ENCODE data around the gene SH3PXD2B.
"Not testable (repeated sequence)": the region's sequence is repeated elsewhere in the genome, so short reads cannot be mapped to it uniquely, and the experiment has no call there.

The SH3PXD2B gene

GRCh38 chr5:172336264-172336663 is 118.1 kb downstream of the SH3PXD2B start:
- H3K9me3 ChIP-seq (ENCODE audit: low read length) = no peaks in the 10 kb centered on the region
- H3K9ac ChIP-seq (ENCODE audit: low read length) = no peak overlapping the region
- H3K27ac ChIP-seq (ENCODE audit: low read depth, low read length) = no peak overlapping the region
- H3K4me3 ChIP-seq (ENCODE audit: low read depth in 1 of 2, low read length in 2 of 2) = no peak overlapping the region
- no peaks in the 10 kb centered on the region for H3K27me3 ChIP-seq (ENCODE audit: control insufficient read depth in 1 of 2, insufficient read depth in 2 of 2, low read length in 2 of 2)
- H3K4me1 ChIP-seq (ENCODE audit: insufficient read depth, low read length) = no peaks in the 10 kb centered on the region
- peaks cover 12% of the 10 kb centered on the region for H3K36me3 ChIP-seq (ENCODE audit: insufficient read depth, low read length)

GRCh38 chr5:172335721-172336120 is 118.6 kb downstream of the SH3PXD2B start:
- Histone ChIP-seq H3K9me3 (ENCODE audit: low read length) (no peaks in the 10 kb centered on the region), H3K9ac (ENCODE audit: low read length) (no peak overlapping the region), H3K36me3 (ENCODE audit: insufficient read depth, low read length) (peaks cover 12% of the 10 kb centered on the region), H3K4me1 (ENCODE audit: insufficient read depth, low read length) (no peaks in the 10 kb centered on the region), H3K27ac (ENCODE audit: low read depth, low read length) (no peak overlapping the region), H3K27me3 (ENCODE audit: control insufficient read depth in 1 of 2, insufficient read depth in 2 of 2, low read length in 2 of 2) (no peaks in the 10 kb centered on the region), H3K4me3 (ENCODE audit: low read depth in 1 of 2, low read length in 2 of 2) (no peak overlapping the region)

- H3K9me3 ChIP-seq (ENCODE audit: low read length) = no peaks in the 10 kb centered on the region
- no peaks in the 10 kb centered on the region for H3K27me3 ChIP-seq (ENCODE audit: control insufficient read depth in 1 of 2, insufficient read depth in 2 of 2, low read length in 2 of 2)
- no peaks in the 10 kb centered on the region for H3K4me1 ChIP-seq (ENCODE audit: insufficient read depth, low read length)
- H3K36me3 ChIP-seq (ENCODE audit: insufficient read depth, low read length) = peaks cover 6% of the 10 kb centered on the region
- H3K27ac ChIP-seq (ENCODE audit: low read depth, low read length) = no peak overlapping the region
- H3K4me3 ChIP-seq (ENCODE audit: low read depth in 1 of 2, low read length in 2 of 2) = no peak overlapping the region
- no peak overlapping the region for H3K9ac ChIP-seq (ENCODE audit: low read length)
Measured at GRCh38 chr5:172334641-172335040, 119.7 kb downstream of the SH3PXD2B start.

GRCh38 chr5:172334196-172334595 is 120.1 kb downstream of the SH3PXD2B start:
- Histone ChIP-seq H3K36me3 (ENCODE audit: insufficient read depth, low read length) (peaks cover 6% of the 10 kb centered on the region), H3K4me1 (ENCODE audit: insufficient read depth, low read length) (no peaks in the 10 kb centered on the region), H3K9me3 (ENCODE audit: low read length) (no peaks in the 10 kb centered on the region), H3K27ac (ENCODE audit: low read depth, low read length) (no peak overlapping the region), H3K9ac (ENCODE audit: low read length) (no peak overlapping the region), H3K4me3 (ENCODE audit: low read depth in 1 of 2, low read length in 2 of 2) (no peak overlapping the region), H3K27me3 (ENCODE audit: control insufficient read depth in 1 of 2, insufficient read depth in 2 of 2, low read length in 2 of 2) (no peaks in the 10 kb centered on the region)

GRCh38 chr5:172326901-172327300 is 127.4 kb downstream of the SH3PXD2B start:
- H3K4me3 ChIP-seq (ENCODE audit: low read depth in 1 of 2, low read length in 2 of 2); H3K27ac ChIP-seq (ENCODE audit: low read depth, low read length); H3K4me1 ChIP-seq (ENCODE audit: insufficient read depth, low read length); H3K27me3 ChIP-seq (ENCODE audit: control insufficient read depth in 1 of 2, insufficient read depth in 2 of 2, low read length in 2 of 2); H3K9ac ChIP-seq (ENCODE audit: low read length); H3K9me3 ChIP-seq (ENCODE audit: low read length); H3K36me3 ChIP-seq (ENCODE audit: insufficient read depth, low read length): not testable (repeated sequence)

GRCh38 chr5:172325452-172325851 is 128.9 kb downstream of the SH3PXD2B start:
- Histone ChIP-seq H3K4me3 (ENCODE audit: low read depth in 1 of 2, low read length in 2 of 2) (no peak overlapping the region), H3K27me3 (ENCODE audit: control insufficient read depth in 1 of 2, insufficient read depth in 2 of 2, low read length in 2 of 2) (no peaks in the 10 kb centered on the region), H3K36me3 (ENCODE audit: insufficient read depth, low read length) (no peaks in the 10 kb centered on the region), H3K9ac (ENCODE audit: low read length) (no peak overlapping the region), H3K27ac (ENCODE audit: low read depth, low read length) (no peak overlapping the region), H3K9me3 (ENCODE audit: low read length) (no peaks in the 10 kb centered on the region), H3K4me1 (ENCODE audit: insufficient read depth, low read length) (no peaks in the 10 kb centered on the region)

- Histone ChIP-seq H3K36me3 (ENCODE audit: insufficient read depth, low read length) (no peaks in the 10 kb centered on the region), H3K9me3 (ENCODE audit: low read length) (no peaks in the 10 kb centered on the region), H3K9ac (ENCODE audit: low read length) (no peak overlapping the region), H3K4me3 (ENCODE audit: low read depth in 1 of 2, low read length in 2 of 2) (no peak overlapping the region), H3K4me1 (ENCODE audit: insufficient read depth, low read length) (no peaks in the 10 kb centered on the region), H3K27me3 (ENCODE audit: control insufficient read depth in 1 of 2, insufficient read depth in 2 of 2, low read length in 2 of 2) (no peaks in the 10 kb centered on the region), H3K27ac (ENCODE audit: low read depth, low read length) (no peak overlapping the region)
Measured at GRCh38 chr5:172322028-172322965, 132.0 kb downstream of the SH3PXD2B start.

GRCh38 chr5:172321593-172321992 is 132.7 kb downstream of the SH3PXD2B start:
- Histone ChIP-seq H3K9me3 (ENCODE audit: low read length) (no peaks in the 10 kb centered on the region), H3K27ac (ENCODE audit: low read depth, low read length) (no peak overlapping the region), H3K36me3 (ENCODE audit: insufficient read depth, low read length) (no peaks in the 10 kb centered on the region)

GRCh38 chr5:172319708-172320441 is 134.4 kb downstream of the SH3PXD2B start:
- H3K36me3 ChIP-seq (ENCODE audit: insufficient read depth, low read length) = no peaks in the 10 kb centered on the region
- H3K4me3 ChIP-seq (ENCODE audit: low read depth in 1 of 2, low read length in 2 of 2) = no peak overlapping the region
- no peak overlapping the region for H3K27ac ChIP-seq (ENCODE audit: low read depth, low read length)
- H3K9ac ChIP-seq (ENCODE audit: low read length) = no peak overlapping the region
- no peaks in the 10 kb centered on the region for H3K27me3 ChIP-seq (ENCODE audit: control insufficient read depth in 1 of 2, insufficient read depth in 2 of 2, low read length in 2 of 2)
- no peaks in the 10 kb centered on the region for H3K9me3 ChIP-seq (ENCODE audit: low read length)
- H3K4me1 ChIP-seq (ENCODE audit: insufficient read depth, low read length) = no peaks in the 10 kb centered on the region

More at GRCh38 chr5:172321593-172321992, 132.7 kb downstream of the SH3PXD2B start:
- Histone ChIP-seq H3K4me3 (ENCODE audit: low read depth in 1 of 2, low read length in 2 of 2) (no peak overlapping the region), H3K9ac (ENCODE audit: low read length) (no peak overlapping the region), H3K27me3 (ENCODE audit: control insufficient read depth in 1 of 2, insufficient read depth in 2 of 2, low read length in 2 of 2) (no peaks in the 10 kb centered on the region), H3K4me1 (ENCODE audit: insufficient read depth, low read length) (no peaks in the 10 kb centered on the region)

GRCh38 chr5:172315587-172316493 is 138.5 kb downstream of the SH3PXD2B start:
- no peaks in the 10 kb centered on the region for H3K36me3 ChIP-seq (ENCODE audit: insufficient read depth, low read length)
- no peaks in the 10 kb centered on the region for H3K4me1 ChIP-seq (ENCODE audit: insufficient read depth, low read length)
- no peaks in the 10 kb centered on the region for H3K27me3 ChIP-seq (ENCODE audit: control insufficient read depth in 1 of 2, insufficient read depth in 2 of 2, low read length in 2 of 2)
- H3K27ac ChIP-seq (ENCODE audit: low read depth, low read length) = no peak overlapping the region
- no peak overlapping the region for H3K4me3 ChIP-seq (ENCODE audit: low read depth in 1 of 2, low read length in 2 of 2)
- H3K9me3 ChIP-seq (ENCODE audit: low read length) = no peaks in the 10 kb centered on the region
- H3K9ac ChIP-seq (ENCODE audit: low read length) = no peak overlapping the region

- no peak overlapping the region for H3K27ac ChIP-seq (ENCODE audit: low read depth, low read length)
- H3K4me1 ChIP-seq (ENCODE audit: insufficient read depth, low read length) = no peaks in the 10 kb centered on the region
- H3K4me3 ChIP-seq (ENCODE audit: low read depth in 1 of 2, low read length in 2 of 2) = no peak overlapping the region
- no peaks in the 10 kb centered on the region for H3K27me3 ChIP-seq (ENCODE audit: control insufficient read depth in 1 of 2, insufficient read depth in 2 of 2, low read length in 2 of 2)
- no peak overlapping the region for H3K9ac ChIP-seq (ENCODE audit: low read length)
- no peaks in the 10 kb centered on the region for H3K9me3 ChIP-seq (ENCODE audit: low read length)
- H3K36me3 ChIP-seq (ENCODE audit: insufficient read depth, low read length) = no peaks in the 10 kb centered on the region
Measured at GRCh38 chr5:172313915-172314314, 140.4 kb downstream of the SH3PXD2B start.
